HG03575 (cell line): ENCODE measurements around the gene TADA1.

Experiments
- ATAC-seq: cut with Tn5 transposase; IDR thresholded peaks from one replicate; pipeline ENCODE4 v1.9.1; 2021; ENCODE audit not compliant: unreplicated experiment, insufficient number of reproducible peaks, low FRiP score; ENCODE audit errors: extremely low read depth

TADA1 gene, protein sequence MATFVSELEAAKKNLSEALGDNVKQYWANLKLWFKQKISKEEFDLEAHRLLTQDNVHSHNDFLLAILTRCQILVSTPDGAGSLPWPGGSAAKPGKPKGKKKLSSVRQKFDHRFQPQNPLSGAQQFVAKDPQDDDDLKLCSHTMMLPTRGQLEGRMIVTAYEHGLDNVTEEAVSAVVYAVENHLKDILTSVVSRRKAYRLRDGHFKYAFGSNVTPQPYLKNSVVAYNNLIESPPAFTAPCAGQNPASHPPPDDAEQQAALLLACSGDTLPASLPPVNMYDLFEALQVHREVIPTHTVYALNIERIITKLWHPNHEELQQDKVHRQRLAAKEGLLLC

DNA sequence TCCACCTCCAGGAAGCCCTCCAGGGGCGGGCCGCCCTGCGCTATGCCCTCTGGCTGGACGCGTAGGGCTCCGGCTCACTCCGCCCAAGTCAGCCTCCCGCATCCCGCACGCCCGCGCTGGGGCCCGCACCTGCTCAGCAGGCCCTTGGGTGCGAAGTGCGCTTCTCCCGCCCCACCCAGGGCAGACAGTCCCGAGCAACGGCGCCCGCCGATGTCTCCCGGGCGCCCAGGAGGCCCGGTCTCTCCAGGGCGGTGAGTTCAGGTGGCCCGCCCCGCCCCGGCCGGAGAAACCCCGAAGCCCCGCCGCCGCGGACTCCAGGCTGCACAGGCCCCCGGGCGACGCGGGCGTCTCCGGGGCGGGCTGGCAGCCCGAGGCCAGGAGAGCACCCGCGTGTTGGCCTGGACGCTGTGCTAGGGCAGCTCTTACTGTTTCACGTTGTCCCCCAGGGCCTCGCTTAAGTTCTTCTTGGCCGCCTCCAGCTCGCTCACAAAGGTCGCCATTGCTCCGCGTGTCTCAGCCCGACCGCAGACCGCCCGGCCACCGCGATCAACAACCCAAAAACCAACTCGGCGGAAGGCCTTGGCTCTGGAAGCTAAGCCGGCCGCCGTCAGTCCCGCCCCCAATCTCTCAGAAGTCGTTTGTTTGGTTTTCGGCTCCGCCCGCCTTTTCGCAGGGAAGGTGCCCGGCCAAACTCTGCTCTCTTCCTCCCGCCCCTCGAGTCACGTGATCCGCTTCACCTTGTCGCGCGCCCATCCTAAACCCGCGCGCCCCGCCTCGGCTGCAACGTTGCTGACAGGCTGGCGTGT lies at the start of gene TADA1:
Gene TADA1 (minus strand): TSS at position 531 of the 806 bp plus-strand sequence. CDS start 31 bp downstream, at position 500.
- peak; percentile 79 for ATAC-seq

DNA sequence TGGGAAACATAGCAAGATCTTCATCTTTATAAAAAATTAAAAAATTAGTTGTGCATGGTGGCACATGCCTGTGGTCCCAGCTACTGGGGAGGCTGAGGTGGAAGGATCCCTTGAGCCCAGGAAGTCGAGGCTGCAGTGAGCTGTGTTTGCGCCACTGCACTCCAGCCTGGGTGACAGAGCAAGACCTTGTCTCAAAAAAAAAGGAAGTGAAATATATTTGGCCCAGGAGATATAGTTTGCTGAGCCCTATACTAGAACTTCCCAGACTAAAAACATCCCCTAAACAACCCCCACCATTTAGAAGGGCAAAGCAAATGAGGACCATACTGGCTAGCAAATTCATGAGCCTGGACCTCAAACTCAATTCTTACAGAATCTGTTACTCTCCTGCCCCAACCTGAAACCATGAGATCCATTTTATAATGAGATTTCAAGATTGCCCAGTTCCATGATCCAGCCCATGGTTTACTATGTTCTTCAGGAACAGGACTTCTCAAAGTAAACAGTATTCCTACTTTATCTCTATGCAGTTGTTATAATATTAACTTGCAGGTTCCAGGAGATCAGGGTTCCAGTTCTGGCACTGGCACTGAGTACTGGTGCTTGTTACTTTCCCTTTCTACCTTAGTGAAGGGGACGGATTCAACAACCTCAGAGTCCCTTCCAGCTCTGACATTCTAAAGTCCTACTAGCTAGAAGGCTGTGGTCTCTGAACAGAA lies 48.9 kb upstream of the TADA1 start:
- ATAC-seq = no peak

DNA sequence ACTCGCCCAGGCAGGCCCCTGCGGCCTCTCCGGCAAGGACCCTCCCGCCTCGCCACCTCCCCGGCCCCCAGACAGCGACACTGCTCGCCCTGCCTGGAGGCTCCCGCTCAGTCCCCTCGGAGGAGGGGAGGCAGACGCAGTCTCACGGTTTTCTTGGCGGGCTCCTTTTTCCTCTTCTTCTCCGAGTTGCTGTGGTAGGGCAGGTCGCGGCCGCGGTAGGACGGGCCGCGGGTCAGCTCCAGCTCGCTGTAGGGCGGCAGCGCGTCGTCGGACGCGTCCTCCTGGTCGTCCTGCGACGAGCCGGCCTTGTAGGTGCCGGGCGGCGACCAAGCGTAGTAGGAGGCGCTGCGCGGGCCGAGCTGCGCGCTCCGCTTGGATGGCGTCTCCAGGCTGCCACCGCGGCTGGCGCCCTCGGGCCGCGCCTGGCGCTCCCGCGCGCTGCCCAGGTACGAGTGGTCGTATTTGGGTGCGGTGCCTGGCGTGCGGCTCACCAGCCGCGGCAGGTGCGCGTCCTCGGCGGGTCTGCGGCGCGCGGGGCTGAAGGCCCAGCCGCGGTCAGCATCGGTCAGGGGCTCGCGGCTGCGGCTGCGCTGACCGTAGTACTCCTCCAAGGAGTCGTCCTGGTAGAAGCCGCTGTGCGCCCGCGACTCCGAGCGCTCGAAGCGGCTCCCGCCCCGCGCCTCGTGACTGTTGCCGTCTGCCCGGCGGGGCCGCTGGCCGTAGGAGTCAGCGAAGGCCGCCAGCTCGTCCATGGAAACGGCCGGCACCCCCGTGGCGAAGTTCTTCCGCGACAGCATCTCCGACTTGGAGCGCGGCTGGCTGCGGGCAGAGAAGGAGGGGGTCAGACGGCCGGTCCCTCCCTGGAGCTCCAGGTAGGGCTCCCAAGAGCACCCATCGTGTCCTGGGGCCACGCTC lies 44.8 kb upstream of the TADA1 start:
- no peak for ATAC-seq

DNA sequence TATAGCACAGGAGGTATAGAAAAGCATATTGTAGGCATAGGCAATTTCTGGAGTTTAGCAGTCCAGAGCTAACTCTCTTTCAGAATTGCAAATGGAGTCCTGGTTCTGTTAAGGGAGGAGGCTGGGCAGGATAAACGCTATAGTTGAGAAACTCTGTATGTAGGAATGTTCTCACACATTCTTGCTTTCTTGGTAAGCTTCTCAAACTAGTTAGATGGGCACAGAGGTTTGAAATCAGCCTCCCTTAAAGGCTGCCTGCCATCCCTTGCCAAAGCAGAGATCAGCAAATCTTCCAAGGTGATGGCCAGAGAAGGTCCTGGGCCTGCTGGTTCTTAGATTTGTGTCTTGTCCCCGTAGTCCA lies 42.9 kb upstream of the TADA1 start:
- ATAC-seq = no peak

DNA sequence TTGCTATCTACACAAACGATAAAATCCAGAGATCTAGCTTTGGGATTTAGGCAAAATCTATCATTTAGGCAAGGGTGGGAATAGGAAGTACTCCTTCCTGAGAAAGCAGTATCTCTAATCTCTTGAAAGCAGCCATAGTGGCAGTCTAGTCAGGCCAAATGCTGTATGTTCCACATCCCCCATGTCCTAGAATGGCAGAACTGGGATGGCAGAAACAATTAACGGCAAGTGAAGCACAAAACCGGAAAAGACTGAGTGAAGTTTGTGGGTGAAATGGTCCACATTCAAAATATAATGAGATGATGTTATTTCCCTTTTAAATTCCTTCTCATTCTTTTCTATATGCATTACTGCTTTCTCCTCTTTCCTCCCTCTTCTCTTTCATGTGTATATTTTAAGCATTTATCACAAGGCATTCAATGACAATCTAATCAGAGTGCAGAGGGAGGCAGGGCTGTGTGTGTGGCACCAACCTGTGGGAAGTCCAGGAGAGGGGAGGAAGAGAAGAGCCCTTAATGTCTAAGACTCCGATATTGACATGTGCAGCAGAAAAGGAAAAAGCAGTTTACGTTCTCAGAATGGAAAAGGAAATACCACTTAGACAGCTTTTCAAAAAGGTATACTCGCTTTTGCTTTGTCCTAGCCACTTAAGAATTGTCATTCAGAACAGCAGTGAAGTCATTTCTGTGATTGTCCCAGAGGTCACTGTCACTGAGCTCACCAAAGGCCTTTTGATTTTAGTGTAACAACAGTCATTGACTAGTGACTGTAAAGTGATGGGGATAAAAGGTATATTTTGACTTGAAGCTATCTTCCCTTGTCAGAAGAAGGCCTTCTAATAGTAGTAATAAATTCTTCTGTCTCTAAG lies 42.3 kb upstream of the TADA1 start:
- ATAC-seq = no peak

DNA sequence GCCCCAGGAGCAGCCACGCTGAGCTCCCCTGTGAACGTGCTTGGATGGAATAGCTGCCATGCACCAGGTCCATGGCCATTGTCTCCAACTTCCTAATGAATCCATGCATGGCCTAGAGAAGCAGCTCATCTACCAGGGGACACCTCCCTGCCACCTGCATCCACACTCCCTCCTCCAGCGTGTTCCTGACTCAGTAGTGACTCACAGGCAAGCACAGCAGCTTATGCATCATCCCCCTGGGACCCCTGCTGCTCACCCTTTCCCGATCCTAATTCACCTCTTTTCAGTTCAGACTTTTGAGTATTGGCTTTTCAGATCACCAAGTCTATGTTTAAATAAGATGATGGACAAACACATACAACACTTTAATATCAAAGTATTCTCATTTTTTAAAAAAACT lies 39.9 kb upstream of the TADA1 start:
- ATAC-seq = no peak

DNA sequence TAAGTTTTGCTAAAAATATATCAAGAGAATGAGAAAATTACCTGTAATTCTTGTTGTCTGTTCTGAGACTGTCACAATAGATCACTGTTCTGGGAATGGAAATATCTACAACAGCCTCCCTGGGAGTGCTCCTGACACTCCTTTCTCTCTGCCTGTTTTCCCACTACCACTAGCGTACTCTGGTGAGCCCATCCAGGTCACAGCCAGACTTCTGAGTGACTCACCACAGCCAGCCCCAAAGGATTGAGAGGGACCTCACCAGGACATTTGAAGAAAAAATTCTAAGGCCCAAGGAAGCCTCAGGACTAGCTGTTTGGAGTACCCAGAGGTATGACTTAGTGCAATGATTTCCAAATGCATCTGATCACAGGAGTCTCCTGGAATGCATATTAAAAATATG lies 39.0 kb upstream of the TADA1 start:
- no peak for ATAC-seq

DNA sequence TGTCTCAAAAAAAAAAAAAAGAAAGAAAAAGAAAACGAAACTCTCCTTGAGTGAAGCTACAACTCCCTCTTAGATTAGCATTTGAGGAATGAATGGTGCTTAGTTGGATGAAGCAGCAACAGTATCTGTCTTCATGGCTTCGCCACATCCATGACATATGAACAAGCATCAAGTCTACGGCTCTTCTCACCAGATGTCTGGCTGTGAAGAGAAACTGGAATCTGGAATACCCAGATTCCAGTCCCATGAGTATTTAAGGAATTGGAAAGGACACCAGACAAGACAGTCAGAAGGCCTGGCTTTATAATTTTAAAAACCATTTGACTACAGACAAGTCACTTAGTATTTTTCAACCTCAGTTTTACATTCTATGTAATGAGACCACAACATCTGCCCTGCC lies 38.0 kb upstream of the TADA1 start:
- ATAC-seq = no peak

DNA sequence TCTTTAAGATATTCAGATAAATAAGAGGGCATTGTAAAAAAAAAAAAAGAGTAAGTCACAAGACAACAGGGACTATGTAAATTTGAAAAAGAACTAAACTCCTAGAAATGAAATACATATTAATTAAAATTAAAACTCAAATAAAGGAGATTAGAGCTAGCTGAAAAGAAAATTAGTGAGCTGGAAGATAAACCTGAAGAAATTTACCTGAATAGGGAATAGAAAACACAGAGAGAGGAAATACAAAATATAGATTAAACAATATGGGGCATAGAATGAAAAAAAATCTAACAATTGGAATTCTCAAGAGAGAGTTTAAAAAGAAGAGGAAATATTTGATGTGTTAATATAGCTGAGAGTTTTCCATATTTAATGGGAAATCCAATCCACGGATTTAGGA lies 35.6 kb upstream of the TADA1 start:
- ATAC-seq = no peak

DNA sequence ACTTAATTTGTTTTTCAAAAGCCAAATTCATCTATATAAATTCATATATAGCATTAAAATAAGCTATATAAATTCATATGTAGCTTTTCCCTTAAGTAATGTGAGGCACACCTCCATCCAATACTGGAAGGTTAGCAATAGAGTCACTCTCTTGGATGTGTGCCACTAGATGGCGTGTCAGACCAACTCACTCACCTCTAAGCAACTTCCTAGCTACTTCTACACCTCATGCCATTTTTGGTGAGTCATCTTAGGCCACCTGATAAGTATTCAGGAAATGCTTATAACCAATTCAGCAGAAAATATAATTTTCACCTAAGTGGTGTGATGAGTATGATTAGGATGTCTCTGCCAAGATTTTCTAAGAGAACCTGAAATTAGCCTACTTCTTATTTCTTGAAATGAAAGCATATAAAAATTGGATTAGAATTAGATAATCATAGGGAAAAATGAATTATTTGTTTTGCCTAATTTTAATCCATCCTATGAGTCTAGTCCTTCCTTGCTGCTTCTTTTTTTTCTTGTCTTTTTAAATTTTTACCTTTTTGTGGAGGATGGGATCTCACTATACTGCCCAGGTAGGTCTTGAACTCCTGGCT lies 34.4 kb upstream of the TADA1 start:
- ATAC-seq = peak; percentile 96

DNA sequence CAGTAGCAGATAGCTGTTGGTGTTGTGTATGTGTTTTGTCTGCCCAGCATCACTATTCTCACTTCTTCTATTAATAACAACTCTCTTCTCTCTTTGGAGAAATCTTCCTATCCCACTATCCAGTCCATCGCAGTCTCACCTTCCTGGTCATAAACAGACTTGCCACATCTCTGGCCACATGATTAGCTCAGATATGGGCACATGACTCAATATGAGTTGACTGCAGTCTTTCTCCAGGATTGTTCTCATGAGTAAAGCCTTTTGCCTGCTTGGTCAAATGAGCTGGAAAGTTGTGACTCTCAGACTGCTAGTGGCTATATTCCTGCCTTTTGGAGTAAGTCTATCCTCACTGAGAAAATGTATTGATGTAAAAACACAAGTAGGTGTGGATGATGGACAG lies 32.9 kb upstream of the TADA1 start:
- ATAC-seq = no peak

DNA sequence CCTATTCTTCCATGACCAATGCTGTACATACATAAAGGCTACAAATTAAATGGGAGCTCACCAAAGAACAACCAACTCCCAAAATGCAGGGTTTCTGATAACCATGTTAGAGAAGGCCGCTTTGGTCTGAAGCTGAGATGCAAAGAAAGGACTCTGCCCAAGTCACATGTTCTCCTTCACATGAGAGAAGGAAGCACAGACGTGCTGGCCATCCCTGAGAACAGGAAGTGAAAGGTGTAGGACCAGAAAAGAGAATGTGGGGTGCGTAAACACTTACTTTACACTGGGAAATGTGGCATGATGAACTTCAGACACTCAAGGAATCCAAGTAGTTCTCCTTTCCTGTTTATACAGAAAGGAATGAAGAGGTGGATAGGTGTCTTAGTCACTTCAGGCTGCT lies 31.7 kb upstream of the TADA1 start:
- ATAC-seq = no peak

DNA sequence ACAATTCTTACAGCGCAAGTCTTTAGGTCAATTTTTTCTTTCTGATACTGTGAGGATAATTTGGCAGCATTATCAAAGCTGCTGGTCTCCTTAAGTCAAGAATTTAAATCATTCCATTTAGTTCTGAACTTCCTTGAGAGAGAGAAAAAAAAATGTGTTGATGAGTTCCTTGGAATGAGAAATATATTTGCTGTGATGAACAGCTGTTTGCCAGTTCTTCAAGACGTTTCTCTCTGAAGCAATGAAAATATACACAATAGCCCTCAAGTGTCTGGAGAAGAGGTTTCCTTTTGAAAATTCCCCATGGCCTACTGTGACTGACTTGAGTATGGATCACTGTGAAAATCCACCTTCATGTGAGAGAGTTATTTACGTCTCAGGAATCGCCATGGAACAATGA lies 31.0 kb upstream of the TADA1 start:
- no peak for ATAC-seq

DNA sequence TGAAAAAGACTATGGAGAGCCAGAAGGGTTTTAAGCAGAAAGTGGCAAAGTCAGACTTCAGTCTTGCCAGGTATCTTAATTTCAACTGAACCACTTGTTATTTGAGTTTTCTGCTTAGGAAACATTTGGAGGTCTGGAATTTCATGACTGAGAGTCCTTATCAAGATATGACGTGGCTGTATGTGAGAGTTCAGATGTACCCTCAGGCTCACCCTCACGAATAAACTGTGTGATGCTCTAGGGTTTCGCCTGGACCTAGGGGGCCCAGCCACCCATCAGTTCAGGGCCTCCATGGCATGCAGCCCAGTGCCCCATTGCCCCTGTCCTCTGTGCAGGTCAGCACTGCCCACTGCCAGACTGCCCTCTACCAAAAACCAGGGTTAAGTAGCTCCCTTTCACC lies 30.6 kb upstream of the TADA1 start:
- no peak for ATAC-seq

DNA sequence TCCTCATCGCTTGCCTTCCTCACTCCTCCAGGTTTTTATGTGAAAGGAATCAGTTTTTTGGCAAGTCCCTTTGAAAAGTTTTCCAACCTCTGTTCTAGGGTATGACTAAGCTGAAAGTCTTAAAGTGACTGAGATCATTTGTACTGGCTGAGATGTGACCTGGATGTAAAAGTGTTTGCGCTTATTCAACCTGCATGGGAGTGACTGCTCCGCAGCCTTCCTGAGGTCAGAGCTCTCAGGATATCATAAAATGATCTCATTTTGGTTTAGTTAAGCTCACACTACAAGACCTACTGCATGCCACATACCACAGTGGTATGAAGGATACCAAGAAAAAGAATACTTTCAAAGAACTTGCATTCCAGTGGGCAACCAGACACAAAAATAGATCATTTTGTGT lies 29.8 kb upstream of the TADA1 start:
- no peak for ATAC-seq

DNA sequence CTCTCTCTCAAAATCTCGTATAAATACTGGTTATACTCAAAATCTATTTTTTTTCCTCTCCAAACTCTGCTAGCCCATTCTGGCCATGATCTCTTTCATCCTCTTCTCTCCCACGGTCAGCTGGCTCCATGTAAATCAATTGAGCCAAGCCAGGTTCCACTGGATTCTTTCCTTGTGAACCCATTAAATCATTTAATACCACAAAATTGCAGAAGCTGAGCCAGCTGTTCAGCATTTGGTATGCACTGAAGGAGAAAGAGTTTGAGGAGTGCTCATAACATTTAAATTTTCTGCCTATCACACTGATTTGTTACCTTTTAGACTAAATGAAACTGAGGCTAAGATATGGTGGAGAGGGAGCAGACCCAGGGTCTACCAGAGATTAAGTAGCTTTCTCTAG lies 29.1 kb upstream of the TADA1 start:
- ATAC-seq = no peak

DNA sequence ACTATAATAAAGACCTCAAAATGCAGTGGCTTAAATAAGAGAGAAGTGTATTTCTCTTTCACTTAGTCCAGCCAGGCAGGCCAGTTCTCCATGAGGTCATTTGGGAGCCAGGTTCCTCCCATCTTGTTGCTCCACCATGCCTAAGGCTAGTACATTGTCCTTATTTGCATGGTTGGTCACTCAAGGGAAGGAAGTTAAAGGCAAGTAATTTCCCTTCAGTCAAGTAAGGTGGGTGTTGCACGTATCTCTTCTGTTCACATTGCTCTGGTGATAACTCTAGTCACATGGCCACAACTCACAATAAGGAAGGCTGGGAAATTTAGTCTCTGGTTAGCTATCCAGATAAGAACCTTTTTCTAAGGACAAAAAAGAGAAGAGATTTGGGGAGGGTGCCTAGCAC lies 27.2 kb upstream of the TADA1 start:
- no peak for ATAC-seq

DNA sequence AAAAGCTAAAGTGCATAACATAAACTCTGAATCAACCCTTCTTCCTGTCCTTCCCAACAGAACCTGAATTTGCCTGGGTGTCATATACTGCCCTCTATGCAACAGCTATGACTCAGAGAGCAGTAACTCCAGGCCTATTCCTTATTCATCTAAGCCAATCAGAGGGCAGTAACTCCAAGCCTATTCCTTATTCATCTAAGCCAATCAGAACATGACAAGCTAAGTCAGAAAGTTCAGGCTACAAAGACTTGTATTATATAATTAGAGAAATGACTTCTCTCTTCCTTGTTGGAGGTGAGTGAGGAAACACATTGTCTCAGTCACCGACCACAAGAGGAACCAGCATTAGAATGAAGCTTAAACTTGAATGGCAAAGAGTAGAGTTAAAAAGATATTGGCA lies 26.2 kb upstream of the TADA1 start:
- no peak for ATAC-seq
